Uterus (tissue), 4 donors: ENCODE results near the gene ACR. TPM values are rescaled to one million over a fixed set of nuclear protein-coding genes. Genes with fewer than 3 reads are reported as not detected.

ENCODE experiments used
- DNase-seq, 2 donors: peaks; one replicate each; pipeline ENCODE4 v3.0.0-alpha.2; 2019 to 2020
- H3K27ac ChIP-seq, 2 donors: fragments of 200-600 bp; sonication (generic); 1 replicate in 1 of 2; 2 replicates in 1 of 2; pipeline ENCODE4 v1.5.1; 2016 to 2018
- H3K27me3 ChIP-seq, 2 donors: fragments of 200-600 bp; sonication (generic); one replicate each; pipeline ENCODE4 v1.5.1; 2018 to 2019; ENCODE audit warnings: control low read depth in 1 of 2
- H3K36me3 ChIP-seq, 2 donors: fragments of 200-600 bp; sonication (generic); one replicate each; pipeline ENCODE4 v1.5.1; 2019; ENCODE audit warnings: control low read depth in 1 of 2
- H3K4me1 ChIP-seq, 2 donors: fragments of 200-600 bp; sonication (generic); one replicate each; pipeline ENCODE4 v1.5.1; 2018 to 2019; ENCODE audit warnings: control low read depth in 1 of 2
- H3K4me3 ChIP-seq, 2 donors: fragments of 200-600 bp; sonication (generic); 1 replicate in 1 of 2; 2 replicates in 1 of 2; pipeline ENCODE4 v1.5.1; 2018 to 2019; ENCODE audit warnings: mild to moderate bottlenecking in 1 of 2
- H3K9me3 ChIP-seq, 2 donors: fragments of 200-600 bp; sonication (generic); one replicate each; pipeline ENCODE4 v1.5.1; 2019; ENCODE audit warnings: control low read depth in 1 of 2
- POLR2A ChIP-seq, 2 donors: fragments of 450-650 bp; IDR thresholded peaks; one replicate each; pipeline ENCODE4 v1.6.1; 2016; ENCODE audit warnings: antibody characterized with exemption in 2 of 2, mild to moderate bottlenecking in 1 of 2, moderate library complexity in 1 of 2
- intact Hi-C: fragments of 100-400 bp; cut with DNase I; formaldehyde crosslinking; loops from one replicate; pipeline ENCODE4 v1.15.1; 2023; ENCODE audit warnings: low total_unique reads
- total RNA-seq, 4 donors: library from RNA; depleted of rRNA in 3 of 4; stranded (reverse); fragments of >200 nt in 3 of 4; gene quantifications; one replicate each; pipeline versions ENCODE4 v1.1.0 to v1.2.4, GENCODE V29; 2014 to 2023
- TF ChIP-seq, protein P1 (sequence below), 4 experiments: fragments of 200-600 bp in 2 of 4; fragments of 450-650 bp in 2 of 4; sonication (generic) in 2 of 4; IDR thresholded peaks; one replicate each; pipeline ENCODE4 v1.5.1; 2016 to 2019; ENCODE audit warnings: antibody characterized with exemption in 4 of 4, mild to moderate bottlenecking in 2 of 4, moderate library complexity in 1 of 4
- donor health status: DM: yes; HTN: yes; CAD: no.

Gene ACR
- total RNA-seq, 4 donors from 2014 or later: 0.35 to 7.9 TPM; not detected in 2

DNA sequence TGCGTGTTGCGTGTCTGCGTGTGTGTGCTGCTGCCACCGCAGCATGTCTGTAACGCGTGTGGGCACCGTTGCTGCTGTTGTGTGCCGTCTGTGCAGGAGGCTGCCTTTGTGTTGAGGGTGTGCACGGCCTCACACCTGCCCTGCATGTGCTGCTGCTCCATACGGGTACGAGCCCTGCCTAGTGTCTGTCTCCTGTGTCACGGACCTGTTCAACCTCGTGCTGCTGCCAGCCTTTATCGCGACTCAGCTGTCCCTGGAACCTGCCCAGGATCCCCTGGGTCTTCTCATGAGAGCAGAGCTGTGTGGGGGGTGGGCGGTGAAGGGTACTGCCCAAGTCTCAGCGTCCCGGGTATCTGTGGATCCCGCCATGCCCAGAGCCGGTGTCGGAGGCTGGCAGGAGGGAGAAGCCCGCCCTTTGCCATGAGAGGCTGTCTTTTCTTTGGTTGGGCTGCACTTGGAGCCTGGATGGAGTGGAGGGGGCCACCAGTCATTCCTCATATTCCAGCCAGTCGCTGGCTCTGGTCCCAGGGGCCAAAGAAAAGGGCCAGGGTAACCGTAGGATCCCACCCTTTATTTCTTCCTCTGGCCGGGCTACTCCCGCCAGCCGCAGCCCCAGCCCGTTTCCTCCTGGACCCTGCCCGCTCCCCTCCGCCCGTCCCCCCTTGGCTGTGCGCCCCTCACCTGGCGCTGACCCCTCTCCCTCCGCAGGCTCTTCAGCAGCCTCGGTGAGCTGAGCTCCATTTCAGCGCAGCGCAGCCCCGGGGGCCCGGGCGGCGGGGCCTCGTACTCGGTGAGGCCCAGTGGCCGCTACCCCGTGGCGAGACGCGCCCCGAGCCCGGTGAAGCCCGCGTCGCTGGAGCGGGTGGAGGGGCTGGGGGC lies 7.8 kb upstream of the ACR start:
- Histone ChIP-seq H3K4me1 (no peaks in the 10 kb centered on the region), H3K27ac (no peak overlapping the region), H3K36me3 (no peaks in the 10 kb centered on the region), H3K9me3 (no peaks in the 10 kb centered on the region), H3K27me3 (no peaks in the 10 kb centered on the region), H3K4me3 (no peak overlapping the region)
- intact Hi-C loops: no loop called here
- DNase-seq: peak in 1 of 2 donors; percentile 13
- TF ChIP-seq, protein P1, sequence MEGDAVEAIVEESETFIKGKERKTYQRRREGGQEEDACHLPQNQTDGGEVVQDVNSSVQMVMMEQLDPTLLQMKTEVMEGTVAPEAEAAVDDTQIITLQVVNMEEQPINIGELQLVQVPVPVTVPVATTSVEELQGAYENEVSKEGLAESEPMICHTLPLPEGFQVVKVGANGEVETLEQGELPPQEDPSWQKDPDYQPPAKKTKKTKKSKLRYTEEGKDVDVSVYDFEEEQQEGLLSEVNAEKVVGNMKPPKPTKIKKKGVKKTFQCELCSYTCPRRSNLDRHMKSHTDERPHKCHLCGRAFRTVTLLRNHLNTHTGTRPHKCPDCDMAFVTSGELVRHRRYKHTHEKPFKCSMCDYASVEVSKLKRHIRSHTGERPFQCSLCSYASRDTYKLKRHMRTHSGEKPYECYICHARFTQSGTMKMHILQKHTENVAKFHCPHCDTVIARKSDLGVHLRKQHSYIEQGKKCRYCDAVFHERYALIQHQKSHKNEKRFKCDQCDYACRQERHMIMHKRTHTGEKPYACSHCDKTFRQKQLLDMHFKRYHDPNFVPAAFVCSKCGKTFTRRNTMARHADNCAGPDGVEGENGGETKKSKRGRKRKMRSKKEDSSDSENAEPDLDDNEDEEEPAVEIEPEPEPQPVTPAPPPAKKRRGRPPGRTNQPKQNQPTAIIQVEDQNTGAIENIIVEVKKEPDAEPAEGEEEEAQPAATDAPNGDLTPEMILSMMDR (IDR thresholded peaks at IDR 0.05): no peak
- TF ChIP-seq POLR2A (IDR thresholded peaks at IDR 0.05): no peak

DNA sequence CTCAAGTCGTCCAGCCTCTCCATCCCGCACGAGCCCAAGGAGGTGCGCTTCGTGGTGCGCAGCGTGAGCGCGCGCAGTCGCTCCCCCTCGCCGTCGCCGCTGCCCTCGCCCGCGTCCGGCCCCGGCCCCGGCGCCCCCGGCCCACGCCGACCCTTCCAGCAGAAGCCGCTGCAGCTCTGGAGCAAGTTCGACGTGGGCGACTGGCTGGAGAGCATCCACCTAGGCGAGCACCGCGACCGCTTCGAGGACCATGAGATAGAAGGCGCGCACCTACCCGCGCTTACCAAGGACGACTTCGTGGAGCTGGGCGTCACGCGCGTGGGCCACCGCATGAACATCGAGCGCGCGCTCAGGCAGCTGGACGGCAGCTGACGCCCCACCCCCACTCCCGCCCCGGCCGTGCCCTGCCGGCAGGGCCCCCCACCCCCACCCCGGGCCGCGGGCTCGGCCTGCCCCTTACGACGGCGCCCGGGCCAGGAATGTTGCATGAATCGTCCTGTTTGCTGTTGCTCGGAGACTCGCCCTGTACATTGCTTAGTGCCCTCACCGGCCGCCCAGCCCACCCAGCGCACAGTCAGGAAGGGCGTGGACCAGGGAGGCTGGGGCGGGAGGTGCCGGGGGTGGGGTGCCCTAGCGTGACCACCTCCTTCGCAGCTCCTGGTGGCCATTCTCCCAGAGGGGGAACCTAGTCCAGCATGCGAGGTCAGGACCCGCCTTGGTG lies 6.9 kb upstream of the ACR start:
- intact Hi-C loops: no loop called here
- Histone ChIP-seq H3K9me3 (no peaks in the 10 kb centered on the region), H3K36me3 (no peaks in the 10 kb centered on the region), H3K4me1 (no peaks in the 10 kb centered on the region), H3K27me3 (no peaks in the 10 kb centered on the region), H3K27ac (no peak overlapping the region), H3K4me3 (no peak overlapping the region)
- TF ChIP-seq, protein P1 (IDR thresholded peaks at IDR 0.05): no peak
- TF ChIP-seq POLR2A (IDR thresholded peaks at IDR 0.05): no peak
- peak; percentile 14 to 18 for DNase-seq

DNA sequence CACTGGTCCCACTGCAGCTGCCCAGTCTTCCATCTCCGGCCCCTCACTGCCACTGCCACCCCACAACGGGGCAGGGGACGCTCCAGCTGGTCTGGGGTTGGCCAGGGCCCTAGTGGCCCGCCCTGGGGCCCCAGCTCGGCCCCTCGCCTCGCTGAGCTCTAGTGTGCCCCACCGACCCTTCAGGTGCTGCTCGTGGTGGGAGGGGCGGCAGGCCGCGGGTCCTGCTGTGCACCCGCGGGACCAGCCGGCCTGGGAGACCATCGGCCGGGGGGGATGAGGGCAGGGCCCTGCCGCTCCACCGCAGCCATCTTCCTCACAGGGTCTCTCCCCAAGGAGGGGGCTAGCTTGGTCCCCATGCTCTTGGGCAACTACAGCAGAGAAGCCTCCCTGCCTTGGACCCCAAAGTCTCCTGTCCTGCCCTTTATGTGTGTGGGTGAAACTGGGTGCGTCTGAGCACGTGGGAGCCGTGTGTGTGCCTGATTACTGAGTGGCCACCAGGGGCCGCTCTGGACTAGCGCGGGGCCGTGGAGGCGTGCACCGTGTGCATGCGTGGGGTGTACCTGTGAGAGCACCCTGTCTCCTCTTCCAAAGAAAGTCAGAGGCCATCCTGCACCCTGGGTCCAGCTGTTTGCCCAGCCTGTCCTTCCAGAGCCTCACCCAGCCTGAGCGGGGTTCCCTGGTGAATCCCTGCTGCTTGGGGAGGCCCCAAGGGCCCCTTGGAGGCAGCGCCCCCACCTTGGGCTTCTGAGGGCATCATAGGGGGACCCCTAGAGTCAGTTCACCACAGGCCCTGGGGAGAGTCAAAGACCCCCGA lies 6.0 kb upstream of the ACR start:
- DNase-seq: peak; percentile 24 to 27

DNA sequence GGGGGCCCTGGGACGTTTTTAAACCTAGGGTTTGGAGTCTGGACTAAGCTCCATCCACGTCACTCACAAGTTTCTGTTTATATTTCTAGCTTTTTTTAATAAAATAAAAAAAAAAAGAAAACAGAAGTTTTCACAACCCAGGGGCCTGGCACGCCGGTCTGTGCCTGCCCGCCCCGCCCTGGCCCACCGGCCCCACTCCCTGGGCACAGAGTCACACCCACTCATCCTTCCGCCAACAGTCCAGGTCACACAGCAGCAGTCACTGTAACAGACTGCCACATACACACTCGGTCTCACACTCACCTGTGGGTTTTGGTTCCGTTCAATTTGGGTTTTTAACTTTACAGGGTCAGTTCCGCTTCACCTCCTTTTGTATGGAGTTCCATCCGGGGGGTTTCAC lies 5.3 kb upstream of the ACR start:
- H3K27me3 ChIP-seq: no peaks in the 10 kb centered on the region
- TF ChIP-seq, protein P1 (IDR thresholded peaks at IDR 0.05): no peak
- no peak for TF ChIP-seq POLR2A (IDR thresholded peaks at IDR 0.05)
- peak in 1 of 2 donors; percentile 8 for DNase-seq
- intact Hi-C loops: no loop called here
- H3K9me3 ChIP-seq: no peaks in the 10 kb centered on the region
- H3K4me3 ChIP-seq: no peak overlapping the region
- H3K36me3 ChIP-seq: no peaks in the 10 kb centered on the region
- H3K4me1 ChIP-seq: no peaks in the 10 kb centered on the region
- no peak overlapping the region for H3K27ac ChIP-seq

More for the DNA sequence above, 6.0 kb upstream of the ACR start:
- Histone ChIP-seq H3K27me3 (no peaks in the 10 kb centered on the region), H3K27ac (no peak overlapping the region), H3K4me3 (no peak overlapping the region), H3K9me3 (no peaks in the 10 kb centered on the region), H3K36me3 (no peaks in the 10 kb centered on the region), H3K4me1 (no peaks in the 10 kb centered on the region)
- intact Hi-C loops: no loop called here
- TF ChIP-seq, protein P1 (IDR thresholded peaks at IDR 0.05): peak; percentile 31 to 60 (median 54)
- no peak for TF ChIP-seq POLR2A (IDR thresholded peaks at IDR 0.05)
